ENCODE data around the gene ILDR2.

The ILDR2 gene

DNA sequence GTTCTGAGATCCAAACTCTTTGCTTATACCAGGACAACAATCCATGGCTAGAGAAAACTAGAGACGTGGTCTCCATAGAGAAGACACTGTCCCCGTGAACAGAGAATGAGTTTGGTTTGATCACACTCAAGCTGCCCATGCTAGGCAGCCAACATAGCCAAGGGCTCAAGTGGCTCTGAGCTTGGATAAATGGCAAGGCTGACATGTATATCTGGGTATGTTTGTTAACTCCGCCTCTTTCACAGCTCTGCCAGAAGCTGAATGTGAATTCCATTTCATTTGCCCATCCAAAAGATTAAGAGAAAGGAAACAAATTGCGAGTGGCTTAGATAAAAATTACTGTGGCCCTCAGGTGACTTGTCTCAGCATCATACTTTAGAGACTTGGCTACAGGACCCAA, 38.0 kb downstream of the ILDR2 start:
- Histone ChIP-seq H3K79me2 (ENCODE audit: insufficient read depth, low read length) (no peaks in the 10 kb centered on the region), H4K20me1 (ENCODE audit: insufficient read depth, low read length, poor library complexity, severe bottlenecking) (no peaks in the 10 kb centered on the region), H3K4me2 (ENCODE audit: low read depth, low read length, poor library complexity, severe bottlenecking) (no peak overlapping the region), H3K9me3 (ENCODE audit: insufficient read depth, low read depth, low read length) (no peaks in the 10 kb centered on the region), H3F3A (ENCODE audit: low read depth) (no peaks in the 10 kb centered on the region), H3K4me3 (ENCODE audit: low read length, poor library complexity, severe bottlenecking) (no peak overlapping the region), H2AFZ (ENCODE audit: low read length) (no peak overlapping the region), H3K36me3 (ENCODE audit: insufficient read depth, low read length) (no peaks in the 10 kb centered on the region), H3K9ac (ENCODE audit: low read depth, low read length, poor library complexity, severe bottlenecking) (no peak overlapping the region), H3K4me1 (ENCODE audit: insufficient read depth, low read length, poor library complexity, severe bottlenecking) (peaks cover 17% of the 10 kb centered on the region), H3K9me2 (replicated peaks; ENCODE audit: low read depth, low read length) (no peaks in the 10 kb centered on the region), H3K27me3 (ENCODE audit: insufficient read depth, low read length, poor library complexity, severe bottlenecking) (no peaks in the 10 kb centered on the region)
- TF ChIP-seq EZH2phosphoT487 (IDR thresholded peaks at IDR 0.05; ENCODE audit: borderline replicate concordance), result no peak

DNA sequence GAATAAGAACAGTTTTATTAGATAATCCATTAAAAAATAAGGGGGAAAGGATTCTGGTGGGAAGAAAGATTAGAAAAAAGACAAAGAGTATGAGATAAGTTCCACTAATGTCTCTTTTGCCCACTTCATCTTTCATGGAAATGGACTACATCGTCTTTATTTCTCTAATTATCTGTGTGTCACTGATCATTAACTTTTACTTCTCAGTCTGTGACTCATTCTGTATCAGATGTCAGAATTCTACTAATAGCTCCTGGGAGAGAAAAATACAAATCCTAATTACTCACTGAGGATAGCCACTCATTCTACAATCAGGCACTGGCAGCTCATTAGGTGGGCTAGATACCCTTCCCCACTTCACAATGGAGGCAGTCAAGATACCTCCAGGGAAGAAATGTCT, 41.7 kb downstream of the ILDR2 start:
- Histone ChIP-seq H3F3A (ENCODE audit: low read depth) (no peaks in the 10 kb centered on the region), H3K9ac (ENCODE audit: low read depth, low read length, poor library complexity, severe bottlenecking) (no peak overlapping the region), H3K4me1 (ENCODE audit: insufficient read depth, low read length, poor library complexity, severe bottlenecking) (no peaks in the 10 kb centered on the region), H3K27me3 (ENCODE audit: insufficient read depth, low read length, poor library complexity, severe bottlenecking) (no peaks in the 10 kb centered on the region), H3K36me3 (ENCODE audit: insufficient read depth, low read length) (no peaks in the 10 kb centered on the region), H4K20me1 (ENCODE audit: insufficient read depth, low read length, poor library complexity, severe bottlenecking) (no peaks in the 10 kb centered on the region), H2AFZ (ENCODE audit: low read length) (no peak overlapping the region), H3K9me3 (ENCODE audit: insufficient read depth, low read depth, low read length) (no peaks in the 10 kb centered on the region), H3K9me2 (replicated peaks; ENCODE audit: low read depth, low read length) (no peaks in the 10 kb centered on the region), H3K4me2 (ENCODE audit: low read depth, low read length, poor library complexity, severe bottlenecking) (no peak overlapping the region), H3K79me2 (ENCODE audit: insufficient read depth, low read length) (no peaks in the 10 kb centered on the region), H3K4me3 (ENCODE audit: low read length, poor library complexity, severe bottlenecking) (no peak overlapping the region)
- TF ChIP-seq EZH2phosphoT487 (IDR thresholded peaks at IDR 0.05; ENCODE audit: borderline replicate concordance), result no peak
- TF ChIP-seq, protein P1, sequence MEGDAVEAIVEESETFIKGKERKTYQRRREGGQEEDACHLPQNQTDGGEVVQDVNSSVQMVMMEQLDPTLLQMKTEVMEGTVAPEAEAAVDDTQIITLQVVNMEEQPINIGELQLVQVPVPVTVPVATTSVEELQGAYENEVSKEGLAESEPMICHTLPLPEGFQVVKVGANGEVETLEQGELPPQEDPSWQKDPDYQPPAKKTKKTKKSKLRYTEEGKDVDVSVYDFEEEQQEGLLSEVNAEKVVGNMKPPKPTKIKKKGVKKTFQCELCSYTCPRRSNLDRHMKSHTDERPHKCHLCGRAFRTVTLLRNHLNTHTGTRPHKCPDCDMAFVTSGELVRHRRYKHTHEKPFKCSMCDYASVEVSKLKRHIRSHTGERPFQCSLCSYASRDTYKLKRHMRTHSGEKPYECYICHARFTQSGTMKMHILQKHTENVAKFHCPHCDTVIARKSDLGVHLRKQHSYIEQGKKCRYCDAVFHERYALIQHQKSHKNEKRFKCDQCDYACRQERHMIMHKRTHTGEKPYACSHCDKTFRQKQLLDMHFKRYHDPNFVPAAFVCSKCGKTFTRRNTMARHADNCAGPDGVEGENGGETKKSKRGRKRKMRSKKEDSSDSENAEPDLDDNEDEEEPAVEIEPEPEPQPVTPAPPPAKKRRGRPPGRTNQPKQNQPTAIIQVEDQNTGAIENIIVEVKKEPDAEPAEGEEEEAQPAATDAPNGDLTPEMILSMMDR (conservative IDR thresholded peaks at IDR 0.05; ENCODE audit: low read length), result no peak

DNA sequence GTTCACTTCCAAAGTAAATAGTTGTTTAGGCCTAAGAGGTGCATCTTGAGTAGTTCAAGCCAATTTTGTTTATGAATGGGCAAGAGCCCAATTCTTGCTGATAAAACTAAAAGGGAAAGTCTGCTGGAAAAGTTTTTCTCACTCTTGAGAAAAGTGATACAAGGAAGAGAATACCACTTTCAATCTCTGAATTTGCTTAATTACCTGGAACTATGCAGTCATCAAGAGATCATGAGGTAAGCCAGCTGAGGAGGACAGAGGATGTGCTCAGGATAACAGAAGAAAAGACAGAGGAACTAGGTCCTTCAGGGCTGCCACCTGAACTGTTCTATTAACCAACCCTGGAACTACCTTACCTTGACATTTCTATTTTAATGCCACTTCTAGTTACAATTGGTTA, 42.2 kb downstream of the ILDR2 start:
- Histone ChIP-seq H3K4me3 (ENCODE audit: low read length, poor library complexity, severe bottlenecking) (no peak overlapping the region), H3K79me2 (ENCODE audit: insufficient read depth, low read length) (no peaks in the 10 kb centered on the region), H3K9me2 (replicated peaks; ENCODE audit: low read depth, low read length) (no peaks in the 10 kb centered on the region), H3K4me2 (ENCODE audit: low read depth, low read length, poor library complexity, severe bottlenecking) (no peak overlapping the region), H3K4me1 (ENCODE audit: insufficient read depth, low read length, poor library complexity, severe bottlenecking) (no peaks in the 10 kb centered on the region), H3K27me3 (ENCODE audit: insufficient read depth, low read length, poor library complexity, severe bottlenecking) (no peaks in the 10 kb centered on the region), H3K36me3 (ENCODE audit: insufficient read depth, low read length) (no peaks in the 10 kb centered on the region), H2AFZ (ENCODE audit: low read length) (no peak overlapping the region), H4K20me1 (ENCODE audit: insufficient read depth, low read length, poor library complexity, severe bottlenecking) (no peaks in the 10 kb centered on the region), H3K9ac (ENCODE audit: low read depth, low read length, poor library complexity, severe bottlenecking) (no peak overlapping the region), H3F3A (ENCODE audit: low read depth) (no peaks in the 10 kb centered on the region), H3K9me3 (ENCODE audit: insufficient read depth, low read depth, low read length) (no peaks in the 10 kb centered on the region)
- TF ChIP-seq, protein P1 (conservative IDR thresholded peaks at IDR 0.05; ENCODE audit: low read length), result no peak
- TF ChIP-seq EZH2phosphoT487 (IDR thresholded peaks at IDR 0.05; ENCODE audit: borderline replicate concordance), result no peak

DNA sequence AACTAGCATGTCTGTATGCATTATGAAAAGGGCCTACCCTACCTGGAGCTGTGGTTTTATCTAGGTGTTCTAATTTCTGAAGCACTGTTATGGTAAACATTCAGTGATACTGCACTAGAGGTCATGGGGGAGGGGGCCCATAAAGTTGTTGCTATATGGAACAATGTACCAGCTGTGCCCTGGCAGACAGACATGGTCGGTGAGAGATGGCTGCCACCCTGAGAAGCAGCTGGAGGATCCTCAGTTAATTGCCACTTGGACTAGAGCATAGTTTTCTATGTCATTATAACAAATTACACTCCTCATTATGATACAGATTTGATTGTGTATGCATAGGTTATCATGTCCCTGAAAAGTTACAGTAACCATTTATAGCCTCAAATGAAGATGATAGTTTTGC, 45.4 kb downstream of the ILDR2 start:
- Histone ChIP-seq H3K4me3 (ENCODE audit: low read length, poor library complexity, severe bottlenecking) (no peak overlapping the region), H2AFZ (ENCODE audit: low read length) (no peak overlapping the region), H3K9me2 (replicated peaks; ENCODE audit: low read depth, low read length) (no peaks in the 10 kb centered on the region), H4K20me1 (ENCODE audit: insufficient read depth, low read length, poor library complexity, severe bottlenecking) (no peaks in the 10 kb centered on the region), H3K9me3 (ENCODE audit: insufficient read depth, low read depth, low read length) (no peaks in the 10 kb centered on the region), H3F3A (ENCODE audit: low read depth) (no peaks in the 10 kb centered on the region), H3K27me3 (ENCODE audit: insufficient read depth, low read length, poor library complexity, severe bottlenecking) (no peaks in the 10 kb centered on the region), H3K4me2 (ENCODE audit: low read depth, low read length, poor library complexity, severe bottlenecking) (no peak overlapping the region), H3K4me1 (ENCODE audit: insufficient read depth, low read length, poor library complexity, severe bottlenecking) (no peaks in the 10 kb centered on the region), H3K36me3 (ENCODE audit: insufficient read depth, low read length) (no peaks in the 10 kb centered on the region), H3K79me2 (ENCODE audit: insufficient read depth, low read length) (no peaks in the 10 kb centered on the region), H3K9ac (ENCODE audit: low read depth, low read length, poor library complexity, severe bottlenecking) (no peak overlapping the region)
- TF ChIP-seq, protein P1 (conservative IDR thresholded peaks at IDR 0.05; ENCODE audit: low read length), result no peak
- TF ChIP-seq EZH2phosphoT487 (IDR thresholded peaks at IDR 0.05; ENCODE audit: borderline replicate concordance), result no peak
